Measurements from ENCODE around the gene KAZN. TPM values are rescaled to one million over a fixed set of nuclear protein-coding genes. Genes with fewer than 3 reads are reported as not detected.
A peak's percentile ranks its signal among the peaks of the same experiment; 100 is the strongest.

The KAZN gene
- total RNA-seq, 2 donors from 2014 or later = 1.1 to 2.2 TPM

DNA sequence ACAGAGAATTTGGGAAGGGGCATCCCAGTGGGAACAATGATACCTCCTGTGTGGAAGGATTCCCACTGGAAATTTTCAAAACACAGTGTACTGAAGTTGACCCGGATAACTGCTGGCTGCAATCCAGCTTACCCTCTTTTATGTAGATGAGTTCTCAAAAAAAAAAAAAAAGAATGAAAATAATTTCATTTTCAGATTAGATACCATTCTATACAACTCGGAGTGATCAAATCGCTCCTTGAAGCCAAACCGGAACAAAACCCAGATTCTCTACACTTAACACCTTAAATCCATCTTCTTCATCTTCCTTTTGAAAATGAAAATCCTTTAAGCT, 69.1 kb downstream of the KAZN start:
- Mint-ChIP-seq H3K27ac (no peak overlapping the region), H3K36me3 (no peaks in the 10 kb centered on the region), H3K9me3 (no peaks in the 10 kb centered on the region)
- DNase-seq (ENCODE audit: low spot score in 2 of 2) (no peak), ATAC-seq (no peak)

DNA sequence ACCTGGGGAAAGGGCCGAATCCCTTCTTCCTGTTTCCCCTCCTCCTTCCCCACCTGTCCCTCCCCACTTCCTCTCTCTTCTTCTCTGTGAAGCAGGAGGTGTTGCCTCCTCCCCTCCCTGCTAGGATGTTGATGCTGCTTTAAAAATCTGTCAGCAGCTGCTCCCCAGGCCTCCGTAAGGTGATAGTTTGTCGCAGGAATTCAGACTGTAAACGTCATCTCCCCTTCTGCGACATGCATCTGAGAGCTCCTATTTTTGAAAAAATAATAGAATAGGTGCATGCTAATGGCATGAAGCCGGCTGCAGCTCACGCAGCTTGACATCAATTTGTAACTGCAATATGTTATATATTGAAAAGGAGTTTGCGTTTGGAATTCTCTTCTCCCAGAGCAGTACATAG, 70.1 kb downstream of the KAZN start:
- ATAC-seq = no peak
- Mint-ChIP-seq H3K27ac (no peak overlapping the region), H3K9me3 (no peaks in the 10 kb centered on the region), H3K36me3 (no peaks in the 10 kb centered on the region)
- no peak for DNase-seq (ENCODE audit: low spot score in 2 of 2)

DNA sequence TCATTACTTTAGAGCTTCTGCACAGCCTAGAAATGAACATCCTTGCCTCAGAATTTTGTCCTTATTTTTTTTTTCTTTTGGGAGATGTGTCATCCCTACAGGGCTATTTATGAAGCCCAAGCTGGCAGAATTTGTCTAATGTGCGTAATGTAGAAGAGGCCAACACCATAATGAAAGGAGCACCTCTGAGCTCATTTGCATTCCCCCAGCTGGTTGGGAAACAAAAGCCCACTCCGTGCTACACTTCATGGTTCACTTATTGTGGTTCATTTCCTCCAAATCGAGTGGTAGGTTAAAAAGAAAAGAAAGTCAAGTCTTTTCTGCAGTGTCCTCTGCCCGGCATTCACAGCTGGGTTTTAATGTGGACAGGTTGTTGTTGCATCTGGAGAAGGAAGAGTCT, 73.5 kb downstream of the KAZN start:
- Mint-ChIP-seq H3K9me3 (peaks cover 5% of the 10 kb centered on the region in 2 donors), H3K27ac (no peak overlapping the region), H3K36me3 (no peaks in the 10 kb centered on the region)
- DNase-seq (ENCODE audit: low spot score in 2 of 2) = no peak
- no peak for ATAC-seq

DNA sequence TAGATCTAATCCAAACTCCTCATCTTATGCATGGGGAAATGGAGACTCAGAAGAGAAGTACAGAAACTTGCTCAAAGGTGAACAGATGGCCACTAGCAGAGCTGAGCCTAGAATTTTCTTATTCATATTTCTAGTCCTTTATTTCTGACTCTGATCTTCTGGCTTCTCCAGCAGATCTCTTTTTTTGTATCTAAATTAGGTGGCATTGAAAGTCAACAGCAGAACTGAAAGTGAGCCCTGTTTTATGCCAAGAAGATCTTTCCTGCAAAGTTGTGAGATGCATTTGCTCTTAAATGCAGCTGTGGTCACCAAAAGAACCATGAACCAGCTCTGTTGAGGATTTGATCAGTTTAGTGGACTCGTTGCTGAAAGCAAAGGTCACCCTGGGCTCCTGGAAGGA, 75.5 kb downstream of the KAZN start:
- H3K27ac Mint-ChIP-seq = no peak overlapping the region
- DNase-seq (ENCODE audit: low spot score in 2 of 2) (no peak), ATAC-seq (no peak)
- H3K9me3 Mint-ChIP-seq = peaks cover 5% of the 10 kb centered on the region in 2 donors
- H3K36me3 Mint-ChIP-seq = no peaks in the 10 kb centered on the region

DNA sequence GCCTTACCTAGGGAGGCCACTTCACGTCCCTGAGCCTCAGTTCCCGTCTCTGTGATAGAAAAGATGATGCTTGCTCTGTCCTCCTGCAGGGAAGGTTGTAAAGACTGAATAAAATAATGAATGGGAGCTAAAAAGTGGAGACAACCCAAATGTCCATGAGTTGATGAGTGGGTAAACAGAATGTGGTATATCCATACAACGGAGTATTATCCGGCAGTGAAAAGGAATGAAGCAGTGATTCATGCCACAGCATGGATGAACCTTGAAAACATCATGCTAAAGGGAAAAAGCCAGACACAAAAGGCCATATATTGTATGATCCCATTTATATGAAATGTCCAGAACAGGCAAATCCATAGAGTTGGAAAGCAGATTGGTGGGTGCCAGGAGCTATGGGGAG, 77.9 kb downstream of the KAZN start:
- peaks cover 5% of the 10 kb centered on the region in 2 donors for H3K9me3 Mint-ChIP-seq
- no peaks in the 10 kb centered on the region for H3K36me3 Mint-ChIP-seq
- DNase-seq (ENCODE audit: low spot score in 2 of 2) = no peak
- ATAC-seq = no peak
- H3K27ac Mint-ChIP-seq = no peak overlapping the region

DNA sequence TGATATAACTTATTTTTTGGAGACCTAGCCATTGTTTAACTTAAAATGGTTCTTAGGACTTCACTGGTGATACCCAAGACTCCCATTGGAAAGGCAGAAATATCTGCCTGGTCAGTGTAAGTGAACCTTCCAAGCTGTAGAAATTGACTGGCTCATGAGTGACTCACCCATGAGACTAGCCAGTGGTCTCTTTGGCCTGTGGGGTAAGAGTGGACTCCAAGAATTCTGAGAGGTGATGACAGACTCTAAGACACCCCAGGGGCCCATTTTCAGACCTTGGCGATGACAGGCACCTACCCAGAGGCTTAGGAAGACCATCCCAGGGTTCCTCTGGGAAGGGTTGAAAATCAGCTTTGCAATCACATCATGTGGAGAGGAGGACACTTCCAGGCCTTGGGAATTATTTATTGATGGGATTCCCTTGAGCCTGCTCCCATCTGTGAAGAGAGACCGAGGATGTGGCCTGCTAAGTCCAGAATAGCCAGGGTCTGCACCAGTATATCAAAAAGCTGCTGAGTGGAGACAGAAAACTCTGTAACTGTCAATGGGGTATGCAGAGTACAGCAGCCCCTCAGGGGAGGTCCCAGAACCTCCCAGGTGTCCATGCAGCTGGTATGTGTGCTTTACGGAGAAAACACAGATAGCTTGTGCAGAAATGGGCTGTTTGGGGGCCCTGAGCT, 78.9 kb downstream of the KAZN start:
- H3K9me3 Mint-ChIP-seq = peaks cover 5 to 8% of the 10 kb centered on the region in 2 donors
- DNase-seq (ENCODE audit: low spot score in 2 of 2) (no peak), ATAC-seq (no peak)

DNA sequence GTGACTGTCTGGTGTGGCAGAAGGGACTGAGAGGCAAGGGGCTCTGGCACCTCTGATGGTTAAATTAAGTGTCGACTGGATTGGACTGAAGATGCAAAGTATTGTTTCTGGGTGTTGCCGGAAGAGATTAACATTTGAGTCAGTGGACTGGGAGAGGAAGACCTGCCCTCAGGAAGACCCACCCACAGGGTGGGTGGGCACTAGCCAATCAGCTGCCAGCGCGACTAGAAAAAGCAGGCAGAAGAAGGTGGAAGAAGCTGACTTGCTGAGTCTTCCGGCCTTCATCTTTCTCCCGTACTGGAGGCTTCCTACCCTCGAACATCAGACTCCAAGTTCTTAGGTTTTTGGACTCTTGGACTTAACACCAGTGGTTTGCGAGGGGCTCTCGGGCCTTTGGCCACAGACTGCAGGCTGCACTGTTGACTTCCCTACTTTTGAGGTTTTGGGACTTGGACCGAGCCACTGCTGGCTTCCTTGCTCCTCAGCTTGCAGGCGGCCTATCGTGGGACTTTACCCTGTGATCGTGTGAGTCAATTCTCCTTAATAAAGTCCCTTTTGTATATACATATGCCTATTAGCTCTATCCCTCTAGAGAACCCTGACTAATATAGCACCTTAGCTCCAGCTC, 79.6 kb downstream of the KAZN start:
- H3K27ac Mint-ChIP-seq = no peak overlapping the region
- no peaks in the 10 kb centered on the region for H3K36me3 Mint-ChIP-seq
- no peak for DNase-seq (ENCODE audit: low spot score in 2 of 2)
- H3K9me3 Mint-ChIP-seq = peaks cover 5 to 8% of the 10 kb centered on the region in 2 donors
- no peak for ATAC-seq

More for the DNA sequence above, 78.9 kb downstream of the KAZN start:
- H3K36me3 Mint-ChIP-seq = no peaks in the 10 kb centered on the region
- H3K27ac Mint-ChIP-seq = no peak overlapping the region

DNA sequence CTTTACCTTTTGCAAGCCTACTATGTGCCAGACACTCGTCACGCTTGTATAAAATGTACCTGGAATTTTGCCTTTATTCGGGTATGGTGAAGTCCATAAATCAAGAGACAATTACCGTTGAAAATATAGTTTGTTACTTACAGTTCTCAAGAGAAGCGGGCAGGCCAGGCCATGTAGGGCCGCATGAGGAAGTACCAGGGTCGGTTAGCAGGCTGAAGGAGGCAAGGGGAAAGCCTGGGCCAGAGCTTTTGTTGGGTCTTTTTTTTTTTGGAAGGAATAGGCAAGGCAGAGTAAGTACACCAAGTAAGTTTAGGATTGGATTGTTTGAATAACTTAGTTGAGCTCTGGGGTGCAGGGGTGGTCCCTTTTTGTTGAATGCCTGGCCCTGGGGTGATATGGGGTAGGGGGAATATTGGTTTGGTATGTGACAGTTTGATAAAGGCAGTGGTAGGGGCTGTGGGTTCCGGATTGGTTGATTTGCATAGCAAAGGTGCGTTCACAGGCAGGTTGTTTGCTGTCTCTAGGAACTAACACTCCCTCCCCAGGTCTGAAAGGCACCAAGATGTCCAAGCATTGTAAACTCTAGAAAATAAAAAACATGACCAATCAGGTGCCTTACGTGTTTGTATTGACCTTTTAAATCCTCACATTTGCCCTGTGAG, 80.7 kb downstream of the KAZN start:
- Mint-ChIP-seq H3K9me3 (peaks cover 5 to 8% of the 10 kb centered on the region in 2 donors), H3K36me3 (no peaks in the 10 kb centered on the region), H3K27ac (no peak overlapping the region)
- ATAC-seq (no peak), DNase-seq (ENCODE audit: low spot score in 2 of 2) (no peak)

DNA sequence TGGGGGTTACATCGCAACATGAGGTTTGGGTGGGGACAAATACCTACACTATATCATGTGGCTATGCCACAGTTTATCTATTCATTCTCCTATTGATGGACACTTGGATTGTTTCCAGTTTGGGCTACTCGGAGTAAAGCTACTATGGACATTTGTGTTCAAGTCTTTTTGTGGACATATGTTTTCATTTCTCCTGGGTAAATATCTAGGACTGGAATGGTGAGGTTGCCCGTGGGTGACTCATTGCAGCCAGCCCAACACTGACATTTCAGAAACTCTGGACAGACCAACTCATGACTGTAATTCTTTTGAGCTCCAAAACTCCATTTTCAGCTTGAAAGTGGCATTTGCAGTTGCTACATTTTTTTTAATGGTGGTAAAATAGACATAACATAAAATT, 82.7 kb downstream of the KAZN start:
- ATAC-seq (no peak), DNase-seq (ENCODE audit: low spot score in 2 of 2) (no peak)
- Mint-ChIP-seq H3K27ac (no peak overlapping the region), H3K9me3 (peaks cover 10 to 12% of the 10 kb centered on the region in 2 donors), H3K36me3 (peaks cover 0 to 4% of the 10 kb centered on the region in 2 donors)

DNA sequence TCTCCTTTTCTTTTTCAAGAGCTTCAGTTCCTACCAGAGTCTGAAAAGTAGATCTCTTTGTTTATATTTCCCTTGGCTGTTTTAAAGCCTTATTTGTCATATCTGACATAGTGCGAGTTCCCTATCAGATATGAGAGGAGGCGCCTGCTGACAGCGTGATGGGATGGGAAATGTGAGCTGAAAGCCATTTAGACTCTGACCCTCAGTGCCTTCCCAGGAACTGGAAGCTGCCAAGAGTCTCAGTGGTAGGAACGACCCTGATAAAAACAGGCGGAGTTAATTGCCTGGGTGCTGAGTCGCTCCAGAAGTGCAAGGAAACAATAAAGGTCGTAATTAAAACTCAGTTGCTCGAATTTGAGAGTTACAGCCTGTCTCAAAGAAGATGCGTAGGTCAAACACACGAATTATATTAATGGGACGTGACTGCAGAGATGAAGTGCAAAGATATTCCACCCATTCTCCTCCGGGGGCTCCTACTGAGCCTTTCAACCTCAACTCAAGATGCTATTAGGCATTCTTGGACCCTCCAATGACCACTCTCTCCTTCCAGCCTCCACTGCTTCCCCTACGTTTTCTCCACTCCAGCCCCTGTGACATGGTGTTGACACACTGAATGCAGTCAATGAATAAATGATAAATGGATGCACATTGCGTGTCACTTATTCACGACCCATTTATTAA, 84.6 kb downstream of the KAZN start:
- Mint-ChIP-seq H3K9me3 (peaks cover 6 to 7% of the 10 kb centered on the region in 2 donors), H3K36me3 (peaks cover 0 to 4% of the 10 kb centered on the region in 2 donors), H3K27ac (no peak overlapping the region)
- no peak for ATAC-seq
- no peak for DNase-seq (ENCODE audit: low spot score in 2 of 2)

DNA sequence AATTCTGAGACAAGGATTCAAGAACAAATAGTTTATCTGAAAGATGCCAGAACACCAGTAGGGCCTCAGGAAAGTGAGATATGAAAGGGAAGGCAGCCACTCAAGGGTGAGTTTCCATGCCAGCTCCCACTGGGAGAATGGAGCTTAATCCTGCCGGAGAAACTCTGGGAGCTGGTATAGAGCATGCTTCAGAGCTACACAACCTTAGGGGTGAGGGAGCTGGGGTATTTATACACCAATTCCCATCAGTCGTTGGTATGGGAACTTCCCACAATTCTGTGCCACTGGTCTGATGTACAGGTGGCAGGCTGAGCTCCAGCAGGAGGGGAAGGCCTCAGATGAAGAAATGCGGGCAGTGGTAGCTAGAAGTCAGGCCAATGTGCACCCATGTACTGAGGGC, 86.6 kb downstream of the KAZN start:
- Mint-ChIP-seq H3K9me3 (peaks cover 6 to 7% of the 10 kb centered on the region in 2 donors), H3K27ac (no peak overlapping the region), H3K36me3 (peaks cover 0 to 4% of the 10 kb centered on the region in 2 donors)
- DNase-seq (ENCODE audit: low spot score in 2 of 2) = no peak
- no peak for ATAC-seq

DNA sequence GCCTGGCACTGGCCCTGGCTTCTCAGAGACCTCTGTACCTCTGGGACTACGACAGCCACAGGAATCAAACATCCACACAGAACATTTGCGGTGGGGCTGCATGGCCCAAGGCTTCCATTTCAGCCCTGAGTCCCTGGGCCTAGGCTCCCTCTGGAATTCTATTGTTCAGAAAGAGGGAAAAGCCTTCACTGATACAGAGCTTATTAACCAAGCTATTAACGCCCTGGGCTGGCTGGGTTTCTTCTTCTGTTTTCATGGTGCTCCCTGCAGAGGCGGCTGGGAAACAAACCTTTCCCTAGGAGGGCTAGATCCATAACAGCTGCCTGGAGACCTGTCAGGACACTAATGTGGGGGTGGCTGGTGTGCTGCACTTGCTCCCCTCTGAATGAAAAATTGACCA, 88.2 kb downstream of the KAZN start:
- DNase-seq (ENCODE audit: low spot score in 2 of 2) (no peak), ATAC-seq (no peak)
- no peak overlapping the region for H3K27ac Mint-ChIP-seq
- peaks cover 6 to 7% of the 10 kb centered on the region in 2 donors for H3K9me3 Mint-ChIP-seq
- peaks cover 0 to 4% of the 10 kb centered on the region in 2 donors for H3K36me3 Mint-ChIP-seq

DNA sequence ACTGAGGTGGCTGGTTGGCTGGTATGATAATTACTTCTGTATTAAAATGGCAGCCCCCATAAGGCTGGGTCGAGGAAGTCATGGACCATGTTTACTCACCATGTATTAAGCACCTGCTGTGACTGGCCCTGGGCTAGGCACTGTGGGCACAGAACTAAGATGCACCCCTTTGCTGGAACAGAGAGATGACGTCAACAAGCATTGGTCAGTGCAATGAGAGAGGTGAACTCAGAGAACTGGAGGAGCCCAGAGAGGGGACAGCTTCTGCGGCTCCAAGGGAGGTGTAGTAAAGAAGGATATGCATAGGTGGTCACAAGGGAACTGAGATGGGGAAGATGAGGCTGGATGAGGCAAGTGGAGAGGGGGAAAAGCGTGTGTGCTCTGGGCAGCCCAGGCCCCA, 88.7 kb downstream of the KAZN start:
- Mint-ChIP-seq H3K27ac (no peak overlapping the region), H3K36me3 (peaks cover 0 to 4% of the 10 kb centered on the region in 2 donors), H3K9me3 (peaks cover 4 to 6% of the 10 kb centered on the region in 2 donors)
- ATAC-seq (no peak), DNase-seq (ENCODE audit: low spot score in 2 of 2) (no peak)

DNA sequence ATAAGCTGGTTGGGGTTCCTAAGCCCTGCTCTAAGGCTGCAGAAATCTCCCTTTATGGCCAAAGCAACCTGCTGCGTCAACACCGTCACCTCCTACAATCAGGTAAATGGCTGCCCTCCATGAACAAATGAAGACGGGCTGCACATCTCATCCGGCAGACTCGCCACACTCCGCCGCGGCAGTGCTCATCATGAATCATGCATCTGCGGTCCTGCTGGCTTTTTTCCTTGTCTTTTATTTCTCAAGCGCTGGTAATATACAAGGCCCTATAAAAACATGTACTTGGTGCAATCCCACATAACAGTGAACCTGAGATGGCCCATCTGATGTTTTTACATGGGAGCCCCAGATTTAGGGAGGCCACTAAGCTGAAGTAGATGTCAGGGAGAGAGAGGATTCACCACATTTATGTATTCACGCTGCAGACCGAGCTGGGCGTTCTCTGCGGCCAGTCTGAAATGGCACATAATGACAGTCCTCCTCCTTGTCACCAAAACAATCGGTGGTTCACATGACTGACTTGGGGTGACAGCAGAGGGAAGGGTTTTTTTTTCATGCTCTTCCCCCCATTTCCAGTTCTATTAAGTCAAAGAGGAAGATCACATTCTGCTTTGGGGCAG, 91.6 kb downstream of the KAZN start:
- Mint-ChIP-seq H3K9me3 (no peaks in the 10 kb centered on the region), H3K27ac (no peak overlapping the region), H3K36me3 (no peaks in the 10 kb centered on the region)
- ATAC-seq (no peak), DNase-seq (ENCODE audit: low spot score in 2 of 2) (no peak)

DNA sequence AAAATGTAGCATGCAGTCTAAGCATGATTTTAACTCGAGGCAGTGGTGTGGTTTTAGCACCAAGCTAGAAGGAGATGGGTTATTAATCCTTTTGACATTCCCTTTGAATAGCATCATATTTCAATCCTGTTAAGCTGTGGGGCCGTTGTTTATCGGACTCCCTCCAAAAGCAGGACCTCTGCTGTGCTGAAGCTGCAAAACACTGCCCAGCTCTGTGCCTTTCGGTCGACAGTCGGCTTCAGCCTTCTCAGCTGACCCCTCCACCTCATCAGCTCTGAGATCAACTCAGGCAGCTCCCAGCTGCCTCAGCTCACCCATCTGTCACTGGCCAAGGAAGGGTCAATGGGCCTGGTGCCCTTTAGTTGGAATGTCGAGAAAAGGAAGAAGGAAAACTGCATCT, 95.5 kb downstream of the KAZN start:
- ATAC-seq (no peak), DNase-seq (ENCODE audit: low spot score in 2 of 2) (no peak)
- no peak overlapping the region for H3K27ac Mint-ChIP-seq

DNA sequence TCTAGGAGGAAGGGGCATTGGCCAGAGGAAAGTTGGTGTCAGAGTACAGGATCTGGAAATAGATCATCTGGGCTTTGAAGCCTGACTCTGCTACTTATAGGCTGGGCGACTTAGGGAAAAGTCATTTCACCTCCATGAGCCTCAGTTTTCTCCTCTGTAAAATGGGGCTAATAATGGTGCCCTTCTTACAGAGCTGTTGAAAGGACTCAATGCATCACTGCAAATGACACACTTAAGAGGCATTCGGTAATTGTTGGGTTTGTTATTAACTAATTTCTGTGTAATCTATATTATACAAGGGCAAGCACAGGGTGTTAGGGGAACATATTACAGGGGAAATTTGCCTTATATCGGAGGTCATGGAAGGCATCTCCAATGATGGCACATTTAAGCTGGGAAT, 96.1 kb downstream of the KAZN start:
- ATAC-seq (no peak), DNase-seq (ENCODE audit: low spot score in 2 of 2) (no peak)
- no peak overlapping the region for H3K27ac Mint-ChIP-seq
- no peaks in the 10 kb centered on the region for H3K36me3 Mint-ChIP-seq
- no peaks in the 10 kb centered on the region for H3K9me3 Mint-ChIP-seq

More for the DNA sequence above, 95.5 kb downstream of the KAZN start:
- Mint-ChIP-seq H3K9me3 (no peaks in the 10 kb centered on the region), H3K36me3 (no peaks in the 10 kb centered on the region)

DNA sequence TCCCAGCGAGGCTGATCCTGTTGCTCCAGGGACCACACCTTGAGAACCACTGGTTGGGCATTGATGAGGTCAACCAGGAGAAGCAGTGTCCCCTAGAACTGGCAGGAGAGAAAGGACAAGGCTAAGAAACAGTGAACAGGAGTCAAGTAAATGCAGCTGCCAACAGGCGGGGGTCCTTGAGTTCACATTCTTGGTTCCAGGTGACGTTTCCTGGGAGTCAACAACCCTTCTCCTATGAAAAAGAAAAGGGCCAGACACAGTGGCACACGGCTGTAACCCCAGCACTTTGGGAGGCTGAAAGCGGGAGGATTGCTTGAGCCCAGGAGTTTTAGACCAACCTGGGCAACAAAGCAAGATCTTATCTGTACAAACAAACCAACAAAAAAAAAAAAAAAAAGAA, 98.3 kb downstream of the KAZN start:
- ATAC-seq (no peak), DNase-seq (ENCODE audit: low spot score in 2 of 2) (no peak)
- H3K27ac Mint-ChIP-seq = peak overlapping the region in 1 of 2 donors; percentile 22
- H3K9me3 Mint-ChIP-seq = no peaks in the 10 kb centered on the region
- H3K36me3 Mint-ChIP-seq = no peaks in the 10 kb centered on the region
